HG02943 (cell line): ENCODE measurements around the gene POU2F1.

ENCODE experiments used
- ATAC-seq: cut with Tn5 transposase; IDR thresholded peaks from one replicate; pipeline ENCODE4 v1.9.1; 2021; ENCODE audit warnings: mild to moderate bottlenecking, low read depth, moderate library complexity; ENCODE audit not compliant: unreplicated experiment

POU2F1 gene

DNA sequence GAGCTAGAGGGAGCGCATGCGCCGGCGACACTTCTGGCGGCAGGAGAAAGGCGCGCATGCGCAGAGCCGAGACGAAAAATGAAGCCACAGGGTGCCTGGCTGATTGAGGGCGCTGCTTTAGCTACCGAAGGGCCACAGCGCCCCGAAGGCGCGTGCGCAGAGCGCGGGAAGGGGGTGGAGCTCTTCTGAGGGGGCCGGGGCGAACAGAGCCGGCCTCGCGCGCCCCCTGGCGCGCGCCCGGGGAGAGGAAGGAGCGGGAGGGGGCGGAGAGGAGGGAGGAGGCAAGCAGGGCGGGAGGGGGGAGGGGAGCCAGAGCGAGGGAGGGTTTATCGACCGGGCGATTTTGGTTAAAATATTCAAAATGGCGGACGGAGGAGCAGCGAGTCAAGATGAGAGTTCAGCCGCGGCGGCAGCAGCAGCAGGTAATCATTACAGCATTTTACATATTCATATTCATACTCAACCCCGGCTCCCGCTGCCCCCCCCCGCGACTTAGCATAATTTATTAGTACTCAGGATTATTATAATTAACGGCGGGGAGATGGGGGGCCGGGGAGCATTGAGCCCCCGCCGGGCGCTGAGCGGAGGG, at the start of gene POU2F1:
Gene POU2F1 (plus strand): TSS at position 350 of the 589 bp plus-strand sequence. CDS start 12 bp downstream, at position 362.
- peak; percentile 54 for ATAC-seq

DNA sequence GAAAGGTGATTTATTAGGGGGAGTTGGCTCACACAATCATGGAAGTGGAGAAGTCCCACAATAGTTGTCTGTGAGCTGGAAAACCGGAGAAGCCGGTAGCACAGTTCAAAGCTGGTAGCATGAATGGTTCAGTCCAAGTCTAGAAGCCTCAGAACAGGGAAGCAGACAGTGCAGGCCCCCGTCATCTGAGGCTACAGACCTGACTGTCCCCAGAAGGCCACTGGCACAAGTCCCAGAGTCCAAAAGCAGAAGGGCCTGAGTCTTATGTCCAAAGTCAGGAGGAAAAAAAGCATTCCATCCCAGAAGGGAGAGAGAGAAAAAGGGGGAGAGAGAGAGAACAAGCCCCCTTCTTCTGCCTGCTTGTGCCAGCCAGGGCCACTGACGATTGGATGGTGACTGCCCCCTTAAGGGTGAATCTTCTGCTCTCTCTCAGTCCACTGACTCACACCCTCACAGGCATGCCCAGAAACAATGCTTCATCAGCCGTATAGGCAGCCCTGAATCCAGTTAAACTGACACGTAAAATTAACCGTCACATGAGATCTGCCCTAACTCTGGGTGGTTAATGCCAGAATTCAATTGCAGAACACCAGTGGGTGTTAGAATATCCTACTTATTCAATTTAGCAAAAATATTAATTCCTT, 49.3 kb upstream of the POU2F1 start:
- ATAC-seq: no peak

DNA sequence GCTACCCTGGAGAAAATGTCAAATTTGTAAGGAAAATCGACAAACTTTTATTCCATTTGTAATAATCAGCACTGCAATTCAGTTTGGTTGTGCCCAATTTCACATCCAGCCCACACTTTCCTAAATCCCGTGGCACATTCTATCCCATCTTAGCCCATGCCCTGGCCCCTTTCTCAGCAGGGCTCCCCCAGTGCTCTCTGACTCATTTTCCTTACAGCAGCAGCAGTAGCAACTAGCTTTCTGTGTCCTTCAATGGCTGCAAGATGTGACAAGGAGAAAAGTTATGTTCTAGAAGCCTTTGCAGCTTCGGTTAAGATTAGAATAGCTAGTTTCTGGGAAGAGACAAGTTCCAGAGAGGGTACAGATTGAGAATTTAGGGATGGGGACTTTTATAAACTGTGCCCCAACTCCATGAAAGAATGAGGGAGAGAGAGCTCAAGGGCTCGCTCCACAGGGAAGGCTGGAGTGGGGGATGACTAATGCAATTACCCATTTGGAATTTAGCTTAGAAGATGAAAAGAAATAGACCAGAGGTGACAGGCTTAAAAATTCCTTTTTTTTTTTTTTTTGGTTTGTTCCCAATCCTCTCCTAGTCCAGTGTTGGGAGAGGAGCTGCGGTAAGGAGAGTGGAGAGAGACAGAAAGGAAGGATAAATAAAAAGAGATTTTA, 47.0 kb upstream of the POU2F1 start:
- no peak for ATAC-seq

DNA sequence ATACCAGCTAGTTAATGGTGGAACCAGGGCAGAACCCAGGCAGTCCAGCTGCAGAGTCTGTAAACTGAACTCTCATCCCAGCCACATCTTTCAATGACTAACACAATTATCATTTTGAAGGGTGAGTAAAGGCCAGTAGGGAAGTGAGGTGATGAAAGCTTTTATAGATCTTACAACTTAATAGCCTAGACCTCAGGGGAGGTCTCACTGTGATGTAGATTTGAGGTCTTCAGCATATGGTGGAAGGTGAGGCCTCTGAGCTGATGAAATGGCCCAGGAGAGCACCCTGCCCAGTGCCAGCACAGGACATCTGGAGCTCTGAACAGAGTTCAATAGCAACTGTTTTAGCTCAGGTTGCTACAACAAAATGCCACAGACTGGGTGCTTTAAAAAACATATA, 44.8 kb upstream of the POU2F1 start:
- ATAC-seq: no peak

DNA sequence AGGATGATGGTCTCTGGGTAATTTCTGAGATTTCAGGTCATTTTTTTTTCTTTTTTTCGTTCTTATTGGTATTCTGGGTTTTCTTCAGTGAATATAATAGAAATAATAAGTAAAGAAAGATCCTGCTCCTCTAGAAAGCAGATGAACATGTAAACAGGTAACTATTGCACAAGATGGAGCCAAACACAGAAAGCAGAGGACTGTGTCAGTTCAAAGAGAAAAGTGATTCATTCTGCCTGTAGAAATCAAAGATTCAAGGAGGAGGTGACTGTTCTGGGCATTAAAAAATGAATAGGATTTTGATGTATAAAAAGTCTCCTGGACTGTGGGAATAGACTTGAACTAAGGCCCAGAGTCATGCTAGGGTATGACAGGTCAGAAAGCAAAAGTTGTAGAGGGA, 41.9 kb upstream of the POU2F1 start:
- ATAC-seq: no peak

DNA sequence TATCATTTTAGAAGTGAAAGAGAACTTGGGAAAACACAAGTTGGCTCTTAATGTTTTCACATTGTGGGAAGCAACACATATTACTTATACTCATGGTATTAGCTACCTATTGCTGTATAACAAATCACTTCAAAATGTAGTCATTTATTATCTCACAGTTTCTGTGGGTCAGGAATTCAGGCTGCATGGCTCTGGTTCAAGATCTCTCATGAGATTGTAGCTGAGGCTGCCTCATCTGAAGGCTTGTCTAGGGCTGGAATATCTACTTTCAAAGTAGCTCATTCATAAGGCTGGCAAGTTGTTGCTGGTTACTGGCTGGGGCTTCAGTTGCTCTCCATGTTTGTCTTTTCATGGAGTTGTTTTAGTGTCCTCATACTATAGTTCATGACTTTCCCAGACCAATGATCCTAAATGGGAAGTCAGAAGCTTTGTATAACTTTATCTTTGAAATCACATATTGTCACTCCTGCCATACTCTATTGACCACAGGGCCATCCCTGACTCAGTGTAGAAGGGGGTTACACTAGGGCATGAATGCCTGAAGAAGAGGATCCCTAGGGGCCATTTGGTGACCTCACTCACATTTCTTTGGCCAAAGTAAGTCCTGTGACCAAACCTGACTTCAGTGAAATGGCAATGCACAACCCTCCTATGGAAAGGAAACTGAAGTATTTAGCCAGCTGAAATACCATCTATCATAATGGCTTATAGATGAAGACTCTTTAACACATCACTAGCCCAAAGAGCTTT, 37.9 kb upstream of the POU2F1 start:
- ATAC-seq: no peak

DNA sequence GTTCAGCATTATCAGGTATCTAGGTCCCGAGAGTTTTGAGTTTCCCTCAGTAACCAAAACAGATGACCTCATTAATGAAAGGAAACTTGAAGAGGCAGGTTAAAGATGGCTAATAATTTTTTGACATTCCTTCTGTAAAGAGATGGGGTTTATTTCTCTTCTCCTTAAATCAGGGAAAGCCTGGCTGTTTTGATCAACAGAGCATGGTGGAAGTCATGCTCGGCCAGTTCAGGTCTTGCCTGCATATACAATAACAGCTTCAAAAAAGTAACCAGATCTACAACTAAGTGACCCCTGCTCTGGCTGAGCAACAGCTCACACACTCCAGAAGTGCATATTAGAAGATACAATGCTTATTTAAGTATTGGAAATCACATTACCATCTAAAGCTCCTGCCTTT, 36.6 kb upstream of the POU2F1 start:
- no peak for ATAC-seq

DNA sequence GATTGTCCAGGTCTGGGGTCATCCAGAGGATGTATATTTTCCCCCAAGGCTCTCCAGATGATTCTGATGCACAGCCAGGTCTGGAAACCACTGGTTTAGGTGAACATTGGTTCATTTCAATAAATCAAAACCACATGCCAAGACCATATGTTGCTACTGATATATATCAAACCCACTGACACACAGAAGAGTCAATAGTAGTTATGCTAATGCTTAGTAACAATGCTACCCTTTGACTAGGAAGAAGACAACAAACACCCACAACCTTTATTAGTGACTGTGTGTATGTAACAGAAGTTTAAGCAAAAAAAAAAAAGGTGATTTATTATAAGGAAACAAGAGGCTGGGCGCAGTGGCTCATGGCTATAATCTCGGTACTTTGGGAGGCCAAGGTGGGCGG, 35.6 kb upstream of the POU2F1 start:
- ATAC-seq: no peak

DNA sequence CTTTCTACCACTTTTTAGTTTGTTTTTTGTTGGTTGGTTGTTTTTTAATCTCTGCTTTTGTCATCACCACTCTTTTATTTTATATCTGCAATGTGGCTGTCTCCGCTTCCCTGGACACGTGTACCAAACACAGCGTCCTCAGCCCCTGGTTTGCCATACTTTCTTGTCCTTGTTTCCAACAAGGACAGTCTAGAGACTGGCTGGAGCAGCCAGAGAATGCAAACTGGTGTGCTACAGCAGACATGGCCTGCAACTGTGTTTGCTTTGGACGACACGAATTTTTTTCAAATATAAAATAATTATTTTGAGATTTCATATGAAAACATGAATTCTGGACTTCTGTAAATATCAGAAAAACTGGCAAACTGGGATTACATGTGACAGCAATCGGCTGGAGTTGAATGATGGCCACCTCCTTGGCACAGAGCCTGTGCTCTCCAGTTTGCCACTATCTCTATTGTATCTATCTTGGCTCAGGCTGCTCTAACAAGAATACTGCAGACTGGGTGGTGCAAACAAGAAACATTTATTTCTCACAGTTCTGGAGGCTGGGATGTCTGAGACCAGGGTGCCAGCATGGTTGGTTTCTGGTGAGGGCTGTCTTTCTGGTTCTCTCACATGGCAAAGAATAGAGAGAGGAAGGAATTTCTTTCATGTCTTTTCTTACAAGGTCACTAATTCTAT, 34.6 kb upstream of the POU2F1 start:
- no peak for ATAC-seq

DNA sequence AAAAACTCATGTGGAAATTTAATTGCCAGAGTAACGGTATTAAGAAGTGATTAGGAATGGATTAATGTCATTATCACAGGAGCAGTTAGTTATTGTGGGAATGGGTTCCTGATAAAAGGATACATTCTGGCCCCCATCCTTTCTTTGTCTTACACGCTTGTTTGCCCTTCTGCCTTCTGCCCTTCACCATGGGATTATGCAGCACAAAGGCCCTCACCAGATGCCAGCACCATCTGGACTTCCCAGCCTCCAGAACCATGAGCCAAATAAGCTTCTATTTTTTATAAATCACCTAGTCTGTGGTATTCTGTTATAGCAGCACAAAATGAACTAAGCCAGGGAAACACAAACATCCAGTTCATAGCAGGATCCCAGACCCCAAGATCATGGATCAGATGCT, 33.9 kb upstream of the POU2F1 start:
- ATAC-seq: no peak

DNA sequence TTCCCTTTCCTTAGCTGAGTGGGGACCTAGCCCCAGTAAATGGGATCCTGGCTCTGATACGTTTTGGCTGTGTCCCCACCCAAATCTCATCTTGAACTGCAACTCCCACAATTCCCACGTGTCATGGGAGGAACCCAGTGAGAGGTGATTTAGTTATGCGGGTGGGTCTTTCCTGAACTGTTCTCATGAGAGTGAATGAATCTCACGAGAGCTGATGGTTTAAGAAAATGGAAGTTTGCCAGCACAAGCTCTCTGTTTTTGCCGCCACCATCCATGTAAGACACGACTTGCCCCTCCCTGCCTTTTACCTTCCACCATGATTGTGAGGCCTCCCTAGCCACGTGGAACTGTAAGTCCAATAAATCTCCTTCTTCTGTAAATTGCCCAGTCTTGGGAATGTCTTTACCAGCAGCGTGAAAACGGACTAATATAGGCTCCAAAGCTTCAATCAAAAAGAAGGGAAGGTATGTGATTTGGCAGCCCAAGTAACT, 29.9 kb upstream of the POU2F1 start:
- no peak for ATAC-seq

DNA sequence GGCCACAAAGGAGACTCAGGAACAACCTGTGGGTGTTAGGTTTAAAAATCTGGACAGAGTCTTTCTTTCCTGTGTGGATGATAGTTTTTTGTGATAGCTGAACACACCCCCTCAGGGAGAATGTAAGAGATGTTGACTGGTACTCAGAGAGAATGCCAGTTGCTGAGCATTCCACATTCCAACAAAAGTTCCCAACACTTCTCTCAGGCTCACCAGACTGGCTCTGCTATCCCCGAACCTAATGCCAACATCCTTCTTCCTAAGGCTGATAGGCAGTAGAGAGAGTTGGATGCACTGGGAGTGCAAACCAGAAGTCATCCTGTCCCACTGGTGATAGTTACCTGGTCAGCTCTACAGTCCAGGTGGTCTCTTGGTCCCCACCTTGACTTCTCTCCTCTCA, 28.7 kb upstream of the POU2F1 start:
- ATAC-seq: no peak

DNA sequence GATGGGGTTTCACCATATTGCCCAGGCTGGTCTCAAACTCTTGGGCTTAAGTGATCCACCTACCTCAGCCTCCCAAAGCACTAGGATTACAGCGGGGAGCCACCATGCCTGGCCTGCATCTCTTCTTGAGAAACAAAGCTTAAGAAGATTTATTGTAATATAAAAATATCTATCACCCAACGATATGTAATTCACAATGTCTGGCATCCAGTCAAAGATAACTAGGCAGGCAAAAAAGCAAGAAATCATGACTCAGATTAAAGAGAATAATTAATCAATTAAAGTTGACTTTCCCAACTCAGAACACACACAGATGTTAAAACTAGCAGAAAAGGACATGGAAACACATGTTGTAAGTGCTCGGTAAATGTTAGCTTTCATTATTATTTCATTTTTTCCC, 26.5 kb upstream of the POU2F1 start:
- ATAC-seq: no peak

DNA sequence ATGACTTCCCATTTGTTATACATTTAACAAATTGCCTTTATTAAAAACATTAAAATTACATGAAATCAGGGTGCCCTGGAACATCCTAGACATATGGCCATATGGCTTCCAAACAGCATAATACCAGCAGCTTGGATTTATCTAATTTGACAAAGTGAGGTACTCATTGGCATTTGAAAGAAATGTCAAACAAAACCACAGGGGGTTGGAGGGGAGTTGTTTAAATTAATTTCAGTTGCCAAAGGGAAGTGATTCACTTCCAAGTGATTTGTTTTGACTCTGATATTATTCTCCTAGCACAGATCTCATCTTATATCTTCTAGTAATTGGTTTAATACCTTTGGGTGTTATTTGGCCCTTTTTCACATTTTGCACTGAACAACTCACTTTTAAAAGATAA, 24.5 kb upstream of the POU2F1 start:
- ATAC-seq: no peak

DNA sequence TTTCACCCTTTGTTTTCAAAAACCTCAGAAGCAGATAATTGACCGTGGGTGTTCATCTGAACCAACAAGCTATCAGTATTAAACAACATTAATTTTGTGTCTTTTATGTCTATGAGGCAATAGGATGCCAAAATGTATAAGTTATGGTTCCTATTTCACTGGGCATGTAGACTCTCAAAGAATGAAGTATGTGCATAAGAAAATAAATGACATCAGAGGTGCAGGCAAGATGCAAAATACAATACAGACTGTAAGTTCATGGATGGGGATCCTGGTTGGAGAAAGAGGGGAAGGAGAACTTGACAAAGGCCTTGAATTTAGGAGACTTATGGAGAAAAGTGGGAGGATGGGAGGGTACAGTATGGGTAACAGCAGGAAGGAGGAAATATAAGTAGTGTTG, 23.4 kb upstream of the POU2F1 start:
- ATAC-seq: no peak

DNA sequence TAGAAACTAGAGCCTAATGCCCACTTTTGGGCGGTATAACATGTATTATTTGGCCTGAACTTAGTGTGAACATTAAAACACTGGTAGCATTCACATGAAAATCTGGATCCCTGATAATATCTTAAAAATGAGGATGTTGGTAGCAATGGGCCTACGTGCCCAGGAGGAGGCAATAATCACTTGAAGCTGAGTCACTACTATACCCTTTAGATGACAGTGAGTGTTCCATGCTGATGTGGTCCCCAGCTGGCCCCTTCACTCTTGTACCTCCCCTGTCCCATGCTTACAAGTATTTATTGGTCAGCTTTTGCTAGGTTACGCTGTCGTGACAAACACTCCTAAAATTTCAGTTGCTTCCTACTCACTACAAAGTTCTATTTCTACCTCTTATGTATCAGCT, 23.0 kb upstream of the POU2F1 start:
- no peak for ATAC-seq

DNA sequence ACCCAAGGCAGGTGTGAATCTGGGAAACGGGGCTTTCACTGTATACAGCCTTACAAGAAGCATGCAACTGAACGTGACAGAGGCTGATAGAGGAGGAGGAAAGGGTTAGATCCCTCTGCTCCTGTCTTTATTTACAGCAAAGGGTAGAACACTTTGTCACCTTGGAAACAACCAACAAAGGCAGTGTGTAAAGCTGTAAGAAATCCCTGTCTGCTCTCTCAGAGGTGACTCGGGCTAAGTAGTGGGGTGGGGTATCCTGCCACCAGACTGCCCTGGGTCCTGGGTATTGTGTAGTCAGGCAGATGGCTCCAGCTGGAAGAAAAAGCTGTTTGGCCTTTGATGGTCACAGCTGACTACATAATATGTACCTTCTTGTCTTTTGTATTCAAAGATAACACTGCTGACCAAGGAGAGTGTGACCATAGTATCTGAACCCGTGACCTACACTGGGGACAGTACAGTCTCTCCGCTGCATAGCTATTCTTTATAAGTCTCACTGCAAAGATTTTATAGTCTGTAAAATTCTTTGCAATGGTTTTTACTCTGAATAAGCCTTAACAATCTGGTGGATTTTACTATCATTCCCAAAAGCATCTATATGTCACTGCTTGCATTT, 22.1 kb upstream of the POU2F1 start:
- no peak for ATAC-seq

DNA sequence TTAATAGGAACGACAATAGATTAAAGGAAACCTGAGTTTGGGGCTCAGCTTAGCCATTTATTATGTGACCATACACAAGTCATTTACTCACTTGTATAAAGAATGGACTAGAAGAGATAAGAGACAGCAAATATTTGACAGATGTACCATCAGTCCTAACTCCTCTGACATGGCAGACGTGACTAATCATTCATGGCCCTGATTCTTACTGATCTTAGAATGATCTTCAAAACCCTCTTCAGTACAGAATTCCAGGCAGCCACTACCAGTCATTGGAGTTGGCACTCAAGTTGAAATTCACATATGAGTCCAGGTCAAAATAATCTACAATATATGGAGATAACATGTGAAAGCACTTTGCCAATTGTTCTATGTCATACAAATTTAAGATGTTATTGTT, 21.0 kb upstream of the POU2F1 start:
- no peak for ATAC-seq

DNA sequence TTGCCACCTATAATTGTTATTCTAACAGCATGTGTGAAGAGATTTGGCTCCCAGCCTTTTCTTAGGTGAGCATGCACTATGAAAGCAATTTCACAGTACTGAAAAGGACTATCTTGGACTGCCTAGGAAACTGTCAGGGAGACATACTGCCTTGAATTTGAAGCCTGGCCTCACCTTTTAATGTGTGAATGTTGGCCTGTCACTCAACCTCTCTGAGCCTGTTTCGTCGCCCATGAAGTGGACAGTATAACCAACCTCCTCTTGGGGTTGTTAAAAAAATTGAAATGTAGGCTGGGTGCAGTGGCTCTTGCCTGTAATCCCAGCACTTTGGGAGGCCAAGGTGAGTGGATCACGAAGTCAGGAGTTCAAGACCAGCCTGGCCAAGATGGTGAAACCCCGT, 20.4 kb upstream of the POU2F1 start:
- ATAC-seq: no peak

DNA sequence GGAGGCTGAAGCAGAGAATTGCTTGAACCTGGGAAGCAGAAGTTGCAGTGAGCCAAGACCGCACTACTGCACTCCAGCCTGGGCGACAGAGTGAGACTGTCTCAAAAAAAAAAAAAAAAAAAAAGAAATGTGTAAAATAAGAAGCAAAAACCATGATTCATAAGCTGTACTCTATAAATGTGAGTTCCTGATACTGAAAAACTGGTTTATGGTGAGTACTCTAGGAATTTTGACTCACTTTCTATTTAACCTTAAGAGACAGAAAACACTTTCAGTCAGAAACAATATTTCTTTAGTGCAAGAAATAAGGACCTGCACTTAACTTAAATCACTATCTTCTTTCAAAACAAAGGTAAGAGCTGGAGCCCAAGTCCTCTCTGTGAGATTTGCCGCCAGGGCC, 19.9 kb upstream of the POU2F1 start:
- ATAC-seq: no peak
